Ureter (tissue), 1 donor: ENCODE data around the gene C14orf119. TPM values are rescaled to one million over a fixed set of nuclear protein-coding genes. Genes with fewer than 3 reads are reported as not detected.

ENCODE experiments used
- DNase-seq: peaks from one replicate; pipeline ENCODE4 v3.0.0-alpha.2; 2020; ENCODE audit warnings: low spot score
- total RNA-seq: library from RNA; stranded (reverse); gene quantifications from one replicate; pipeline ENCODE4 v1.2.4, GENCODE V29; 2023
- donor health status: DM: yes; HTN: yes; CAD: no.

C14orf119 gene
- total RNA-seq, 1 donor from 2014 or later, result 40.2 TPM

DNA sequence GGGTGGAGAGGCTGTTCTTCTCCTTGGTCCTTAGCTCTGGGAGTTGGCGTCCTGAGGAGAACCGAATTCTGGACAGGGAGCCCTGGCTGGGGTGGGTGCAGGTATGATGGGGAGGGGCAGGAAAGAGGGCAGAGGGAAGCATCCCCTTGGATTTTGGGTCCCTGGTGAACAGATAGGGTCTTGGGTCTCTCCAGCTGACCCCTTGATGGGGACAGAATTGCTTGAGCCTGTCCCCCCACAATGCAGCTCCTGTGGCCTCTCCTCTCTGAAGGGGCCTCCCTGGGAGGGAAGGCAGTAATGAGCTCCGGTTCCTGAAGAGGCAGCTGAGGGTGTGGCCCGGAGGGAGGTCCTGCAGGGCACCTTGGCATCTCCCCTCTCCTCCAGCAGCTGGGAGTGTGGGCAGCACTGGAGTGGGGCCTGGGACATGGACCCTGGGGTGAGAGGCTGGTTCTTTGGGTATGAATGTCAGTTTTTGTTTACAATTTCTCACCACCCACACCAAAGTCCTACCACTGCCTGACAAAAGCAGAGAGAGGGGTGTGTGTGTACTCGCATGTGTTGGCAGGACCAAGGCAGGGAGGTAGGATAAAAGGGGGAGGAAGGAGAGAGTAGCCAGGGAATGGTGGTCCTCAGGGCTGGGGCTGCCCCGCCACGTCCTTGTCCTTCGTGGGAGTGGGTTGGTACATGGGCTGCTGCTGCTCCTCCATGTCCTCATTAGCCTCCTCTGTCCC, 31.4 kb downstream of the C14orf119 start:
- no peak for DNase-seq

DNA sequence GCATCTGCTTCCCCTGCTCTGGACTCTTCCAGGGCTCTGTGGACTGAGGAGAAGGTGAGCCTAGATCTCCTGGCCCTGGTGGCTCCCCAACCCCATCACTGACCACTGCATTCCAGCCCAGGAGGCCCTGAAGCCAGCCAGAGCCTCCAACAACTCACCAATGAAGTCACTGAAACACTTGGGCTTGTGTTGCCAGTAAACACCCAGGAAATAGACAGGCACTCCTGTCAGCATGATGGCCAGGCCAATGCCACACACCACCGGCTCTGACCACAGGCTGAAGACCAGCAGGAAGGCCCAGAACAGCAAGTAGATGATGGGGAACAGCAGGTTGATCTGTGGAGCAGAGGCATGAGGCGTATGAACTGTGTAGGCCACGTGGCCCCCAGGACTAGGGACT, 32.6 kb downstream of the C14orf119 start:
- no peak for DNase-seq

DNA sequence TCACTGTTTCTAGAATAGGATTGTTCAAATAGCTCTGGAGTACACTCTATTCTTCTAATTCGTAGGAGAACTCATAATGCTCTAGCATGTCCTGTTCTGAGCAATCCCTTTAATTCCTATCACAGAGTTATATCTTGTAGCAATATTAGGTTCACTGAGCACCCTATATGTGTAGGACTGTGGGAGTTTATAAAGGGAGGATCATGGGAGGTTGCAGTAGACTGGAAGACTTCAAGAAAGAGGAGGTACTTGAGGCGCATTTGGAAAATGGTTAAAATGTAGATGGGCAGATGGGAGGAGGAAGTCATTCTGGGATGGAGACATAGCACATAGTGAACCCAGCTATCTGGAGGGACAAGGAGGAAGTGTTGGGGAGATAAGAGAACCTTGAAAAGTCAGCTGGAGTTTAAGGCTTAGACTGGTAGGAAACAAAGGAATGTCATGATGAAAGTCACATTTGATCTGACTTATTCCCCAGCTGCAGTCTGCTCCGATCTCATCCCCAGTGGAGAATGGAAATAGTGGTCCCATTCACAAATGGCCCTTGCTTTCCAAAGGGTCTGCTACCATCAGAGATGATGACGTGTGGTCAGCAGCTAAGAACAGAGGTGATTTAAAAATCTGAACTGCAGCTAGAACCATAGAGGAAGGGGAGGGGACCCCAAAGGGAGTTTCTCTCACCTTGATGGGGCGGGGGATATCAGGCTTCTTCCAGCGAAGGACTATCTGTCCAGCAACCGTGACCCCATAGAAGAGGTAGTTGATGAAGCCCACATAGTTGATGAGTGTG, 33.9 kb downstream of the C14orf119 start:
- DNase-seq, result no peak

DNA sequence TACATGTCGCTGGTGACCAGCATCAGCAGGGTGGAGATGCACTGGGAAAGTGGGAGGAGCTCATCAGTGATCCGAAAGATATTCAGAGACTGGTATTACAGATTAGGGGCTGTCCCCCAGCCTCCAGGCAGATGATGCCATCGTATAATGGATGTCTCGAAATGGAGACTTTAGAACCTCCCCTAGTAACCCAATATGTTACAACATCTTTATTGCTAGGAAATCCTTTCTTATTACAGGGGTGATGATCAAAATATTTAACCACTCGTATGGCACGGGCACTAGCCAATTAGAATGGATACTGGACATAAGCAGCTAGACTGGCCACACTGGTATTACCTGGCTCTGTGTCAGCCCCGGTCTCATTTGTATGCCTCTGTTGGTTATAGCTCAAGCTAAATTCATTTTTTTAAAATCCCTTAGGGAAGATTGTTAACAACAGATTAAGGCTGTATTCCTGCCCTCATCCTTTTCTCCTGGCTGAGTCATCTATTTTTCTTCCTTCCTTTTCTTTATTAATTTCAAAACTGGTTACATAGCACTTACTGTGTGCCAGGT, 34.5 kb downstream of the C14orf119 start:
- DNase-seq, result no peak

DNA sequence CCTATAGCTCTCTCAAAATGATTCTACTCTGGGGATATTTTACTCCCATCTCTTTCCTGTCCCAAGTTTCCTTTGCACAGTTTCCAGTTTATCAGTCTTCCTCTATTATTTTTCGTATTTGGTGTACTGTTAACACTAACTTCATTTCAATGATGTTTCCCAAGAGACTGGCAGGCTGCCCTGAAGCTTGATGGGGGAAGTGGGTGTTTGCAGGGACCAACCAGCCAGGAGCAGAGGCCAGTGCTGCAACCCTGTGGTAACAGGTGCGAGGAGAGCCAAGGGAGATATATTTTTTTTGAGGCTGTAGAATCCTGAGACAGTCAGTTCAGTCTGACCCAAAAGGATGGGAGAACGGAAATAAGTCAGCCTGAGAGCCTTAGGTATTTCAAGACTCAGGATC, 35.6 kb downstream of the C14orf119 start:
- DNase-seq, result no peak

DNA sequence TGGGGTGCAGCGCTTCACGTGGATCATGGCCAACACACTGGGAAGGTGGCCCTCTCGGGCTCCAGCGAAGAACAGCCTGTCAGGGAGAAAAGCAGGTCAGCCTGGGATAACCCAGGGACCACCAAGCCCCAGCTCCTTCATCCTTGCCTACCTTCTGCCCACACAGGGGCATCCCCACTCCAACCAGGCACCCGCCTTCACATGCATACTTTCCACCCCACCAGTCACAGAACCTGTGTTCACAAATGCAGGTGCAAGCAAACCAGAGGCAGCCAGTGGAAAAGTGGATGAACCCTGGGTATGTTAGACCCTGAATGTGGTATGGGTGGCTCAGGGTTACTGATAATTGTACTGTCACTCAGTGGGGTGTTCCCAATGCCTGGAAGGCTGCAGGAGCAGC, 36.2 kb downstream of the C14orf119 start:
- DNase-seq, result no peak

DNA sequence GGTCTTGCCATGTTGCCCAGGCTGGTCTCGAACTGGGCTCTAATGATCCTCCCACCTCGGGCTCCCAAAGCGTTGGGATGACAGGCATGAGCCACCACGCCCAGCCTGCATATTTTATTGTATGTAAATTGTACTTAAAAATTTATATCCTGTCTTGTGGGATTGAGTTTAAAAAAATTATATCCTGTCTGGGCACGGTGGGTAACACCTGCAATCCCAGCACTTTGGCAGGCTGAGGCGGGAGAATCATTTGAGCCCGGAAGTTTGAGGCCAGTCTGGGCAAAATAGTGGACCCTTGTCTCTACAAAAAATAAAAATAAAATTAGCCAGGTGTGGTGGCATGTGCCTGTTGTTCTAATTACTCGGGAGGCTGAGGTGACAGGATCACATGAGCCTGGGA, 37.7 kb downstream of the C14orf119 start:
- no peak for DNase-seq

DNA sequence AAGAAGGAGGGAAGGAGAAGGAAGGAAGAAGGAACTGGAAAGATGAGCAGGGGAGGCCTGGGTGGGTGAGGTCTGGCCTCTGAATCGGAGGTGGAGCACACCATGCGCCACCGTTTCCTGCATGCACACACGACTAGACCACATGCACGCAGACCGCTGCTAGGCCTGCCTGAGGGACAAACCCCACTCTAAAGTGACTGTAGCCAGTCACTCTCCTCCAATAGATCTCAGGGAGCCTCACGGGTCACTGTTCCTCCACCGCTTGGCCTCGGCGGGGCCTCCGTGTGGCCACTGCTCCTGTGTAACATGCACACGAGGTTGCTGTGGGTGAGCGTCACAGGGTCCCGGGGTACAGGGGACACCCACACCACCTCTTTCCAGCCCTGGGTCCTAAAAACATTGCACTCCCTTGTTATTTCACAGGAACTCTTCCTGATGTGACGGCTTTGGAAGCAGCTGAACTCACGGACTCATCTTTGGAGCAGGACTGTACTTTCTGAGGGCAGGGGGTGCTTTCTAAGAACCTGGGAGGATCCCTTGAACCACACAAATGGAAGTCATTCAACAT, 41.3 kb downstream of the C14orf119 start:
- no peak for DNase-seq

DNA sequence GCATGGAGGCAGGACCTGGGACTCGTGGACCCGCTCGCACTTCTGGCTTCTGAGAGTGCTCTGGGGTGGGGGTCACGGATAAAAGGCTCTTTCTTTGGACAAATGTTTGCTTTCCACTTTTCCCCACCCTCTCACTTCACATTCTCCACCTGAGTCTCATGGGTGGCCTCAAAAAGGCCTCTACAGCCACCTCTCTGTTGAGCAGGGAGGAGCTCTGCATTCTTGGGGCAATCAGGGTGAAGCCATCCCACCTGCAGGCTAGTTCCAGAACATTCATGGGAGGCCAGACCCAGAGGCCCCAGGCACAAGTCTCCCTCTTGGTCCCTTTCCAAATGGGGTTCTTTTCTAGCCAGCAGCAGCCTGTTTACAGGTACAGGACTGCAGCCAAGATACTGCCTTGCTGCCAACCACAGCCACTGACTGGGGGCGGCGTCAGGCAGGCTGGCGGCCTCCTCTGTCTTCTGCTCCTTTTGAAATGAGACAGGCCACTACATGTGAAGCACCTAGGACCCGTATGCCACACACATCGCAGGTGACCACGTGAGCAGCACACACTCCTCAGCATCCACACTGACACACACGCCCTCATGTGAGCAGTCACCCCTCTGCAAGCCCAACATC, 42.0 kb downstream of the C14orf119 start:
- no peak for DNase-seq

DNA sequence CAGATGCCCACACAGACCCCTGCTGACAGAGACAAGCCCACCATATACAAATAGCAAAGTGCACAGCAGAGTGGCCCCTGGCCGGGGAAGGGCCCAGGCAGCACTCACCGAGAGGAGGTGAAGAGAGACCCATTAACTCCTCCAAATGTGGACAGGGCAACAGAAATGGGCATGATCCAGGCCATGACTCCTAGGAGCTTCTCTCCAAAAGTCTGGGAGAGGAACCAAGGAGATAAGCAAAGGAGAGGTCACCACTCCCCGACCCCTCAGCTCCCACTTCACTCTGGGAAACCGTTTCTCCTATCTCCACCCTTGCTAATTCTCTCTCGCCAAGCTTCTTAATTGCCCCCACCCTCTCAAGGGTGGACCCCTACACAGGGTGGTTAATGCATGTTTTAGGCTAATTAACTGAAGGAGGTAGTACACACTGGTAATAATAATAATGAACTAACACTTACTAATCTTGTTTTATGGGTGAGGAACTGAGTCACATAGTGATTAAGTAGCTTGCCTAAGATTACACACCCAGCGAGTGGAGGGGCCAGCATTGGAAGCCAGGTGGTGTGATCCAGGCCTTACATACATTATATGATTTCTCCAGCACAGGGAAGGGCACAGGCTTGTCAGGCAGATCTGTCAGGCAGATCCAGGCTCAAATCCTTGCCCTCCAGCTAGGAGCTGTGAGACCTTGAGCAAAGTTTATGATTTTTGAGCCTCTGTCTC, 42.7 kb downstream of the C14orf119 start:
- DNase-seq, result no peak

DNA sequence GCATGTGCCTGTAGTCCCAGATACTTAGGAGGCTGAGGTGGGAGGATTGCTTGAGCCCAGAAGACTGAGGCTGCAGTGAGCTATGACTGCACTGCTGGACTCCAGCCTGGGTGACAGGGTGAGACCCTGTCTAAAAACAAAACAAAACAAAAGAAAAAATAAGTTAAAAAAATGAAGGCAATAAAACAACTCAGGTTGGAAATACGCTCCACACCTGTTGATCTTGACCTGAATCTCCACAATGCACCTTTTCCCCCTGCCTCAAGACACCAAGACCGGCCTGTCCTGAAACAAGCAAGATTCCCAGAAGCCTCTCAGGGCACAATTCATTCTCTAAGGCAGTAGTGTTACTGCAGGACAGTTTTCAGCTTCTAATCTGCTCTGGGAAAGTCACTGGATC, 44.6 kb downstream of the C14orf119 start:
- DNase-seq, result no peak

DNA sequence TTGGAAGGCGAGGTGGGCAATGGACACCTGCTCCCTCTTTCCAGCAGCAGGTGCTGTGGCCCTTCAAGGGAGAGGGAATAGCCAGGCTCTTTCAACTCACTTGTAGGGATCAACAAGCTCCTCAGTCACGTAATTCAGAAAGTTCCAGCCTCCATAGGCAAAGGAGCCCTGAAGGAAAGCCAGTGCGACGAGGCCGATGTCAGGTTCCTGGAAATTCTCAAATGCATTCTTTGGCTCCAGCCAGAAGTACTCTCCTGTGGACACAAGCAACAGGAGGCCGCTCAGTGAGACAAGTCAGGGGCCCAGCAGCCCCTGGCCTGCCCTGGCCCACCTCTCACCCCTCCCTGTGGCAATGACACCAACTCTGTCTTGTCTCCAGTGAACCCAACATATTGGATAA, 45.1 kb downstream of the C14orf119 start:
- DNase-seq, result no peak

DNA sequence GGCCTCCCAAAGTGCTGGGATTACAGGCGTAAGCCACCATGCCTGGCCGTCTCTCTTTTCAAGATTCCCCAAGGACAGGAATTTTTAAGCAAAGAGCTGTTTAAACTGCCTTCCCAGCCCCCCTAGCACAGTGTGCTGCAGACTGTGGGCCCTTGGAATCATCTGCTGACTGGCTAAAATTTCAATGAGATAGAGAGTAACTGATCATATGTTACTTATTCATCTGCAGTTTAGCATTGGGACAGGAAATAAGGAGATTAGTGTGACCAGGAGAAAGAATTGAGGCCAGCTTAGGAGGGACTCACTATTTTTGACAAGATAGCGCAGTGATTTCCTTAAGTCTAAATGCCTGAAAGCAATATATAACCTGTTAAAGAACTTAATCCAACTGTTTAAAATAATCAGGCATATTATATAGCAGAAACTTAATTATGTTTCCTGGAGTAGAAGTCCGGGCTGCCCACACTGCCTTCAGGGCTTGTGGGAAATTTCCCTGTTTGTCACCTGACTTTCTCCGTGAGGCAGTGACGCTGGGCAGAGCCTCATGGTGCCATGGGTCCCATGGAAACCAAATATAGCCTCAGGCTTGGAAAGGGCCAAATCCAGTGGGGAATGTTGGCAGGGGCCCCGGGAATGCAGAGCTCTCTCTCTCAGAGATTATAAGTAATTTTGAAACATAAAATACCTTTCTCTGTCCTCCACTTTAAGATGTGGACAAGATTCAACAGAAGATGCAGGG, 46.6 kb downstream of the C14orf119 start:
- DNase-seq, result peak; percentile 72

DNA sequence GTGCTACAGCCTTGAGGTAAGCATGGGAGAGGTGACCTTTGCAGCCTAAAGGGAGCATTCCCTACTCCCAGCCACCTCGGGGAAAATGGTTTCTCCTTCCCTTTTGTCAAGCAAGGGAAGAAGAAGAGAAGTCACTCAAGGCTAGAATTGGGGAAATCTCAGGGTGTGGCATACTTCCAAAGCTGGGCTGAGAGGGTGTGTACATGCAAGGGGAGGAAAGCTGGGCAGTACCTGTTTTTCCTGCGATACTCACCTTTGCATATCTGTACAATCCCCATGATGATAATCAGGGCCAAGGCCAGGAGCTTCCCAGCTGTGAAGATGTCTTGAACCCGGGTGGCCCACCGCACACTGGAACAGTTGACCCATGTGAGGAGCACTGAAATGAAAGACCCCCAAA, 47.5 kb downstream of the C14orf119 start:
- no peak for DNase-seq

DNA sequence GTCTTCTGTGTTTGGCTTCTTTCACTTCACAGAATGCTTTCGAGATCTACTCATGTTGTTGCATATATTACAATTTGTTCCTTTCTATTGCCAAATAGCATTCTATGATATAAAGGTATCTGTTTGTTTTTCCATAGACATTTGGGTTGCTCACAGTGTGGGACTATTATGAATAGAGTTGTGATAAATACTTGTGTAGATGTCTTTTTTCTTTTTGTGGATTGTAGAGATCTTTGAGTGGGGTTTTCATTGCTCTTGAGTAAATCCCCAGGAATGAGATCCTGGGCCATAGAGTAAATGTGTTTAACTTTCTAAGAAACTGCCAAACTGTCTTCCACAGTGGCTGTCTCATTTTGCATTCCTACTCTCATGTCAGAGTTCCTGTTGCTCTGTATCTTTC, 48.6 kb downstream of the C14orf119 start:
- DNase-seq, result no peak

DNA sequence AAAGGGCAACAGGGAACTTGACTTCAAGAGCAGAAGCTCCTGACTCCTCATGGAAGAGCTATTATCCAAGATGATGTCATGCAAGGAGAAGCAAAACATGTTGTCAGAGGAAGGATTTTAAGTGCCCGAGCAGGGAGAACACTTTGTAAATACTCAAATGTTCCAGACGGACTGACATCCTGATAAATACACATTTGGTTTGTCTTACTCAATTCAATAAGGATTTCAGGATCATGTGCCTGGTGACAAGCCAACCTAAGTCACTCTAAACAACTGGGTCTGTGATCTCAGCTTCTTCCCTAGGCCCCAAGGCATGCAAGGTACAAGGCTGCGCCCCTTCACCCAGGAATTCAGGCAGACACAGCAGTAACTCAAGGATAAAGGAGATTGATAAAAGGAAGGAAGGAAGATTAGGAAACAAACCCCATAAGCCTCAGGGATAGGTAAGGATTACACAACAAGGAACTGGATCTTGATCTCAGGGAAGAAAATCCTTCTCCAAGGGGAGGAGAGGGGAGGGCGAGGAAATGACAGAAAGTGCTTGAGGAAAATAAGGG, 50.6 kb downstream of the C14orf119 start:
- no peak for DNase-seq

DNA sequence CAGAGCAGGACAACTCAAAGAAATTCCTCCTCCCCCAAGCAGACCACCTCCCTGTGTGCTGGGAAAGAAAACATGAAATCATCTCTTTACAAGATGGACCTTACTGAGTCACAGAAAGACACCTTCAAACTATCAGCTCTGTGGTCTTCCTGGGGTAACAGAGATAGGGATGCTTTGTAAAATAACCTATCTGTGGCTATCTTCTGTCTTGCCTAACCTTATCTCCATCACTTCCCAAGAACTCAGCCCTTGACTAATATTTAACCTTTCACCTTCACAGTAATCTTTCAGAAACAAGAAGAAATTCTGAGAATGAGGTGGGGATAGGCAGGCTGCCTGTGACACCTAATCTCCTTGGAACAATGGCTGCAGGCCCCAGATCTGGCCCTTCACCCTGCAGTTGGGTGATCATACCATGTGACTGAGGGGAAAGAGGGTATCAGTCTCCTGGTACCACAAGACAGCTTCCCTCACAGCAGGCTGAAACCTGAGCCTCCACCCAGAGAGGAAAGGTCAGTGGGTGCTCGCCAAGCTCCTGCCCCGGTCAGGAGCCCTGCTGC, 51.1 kb downstream of the C14orf119 start:
- no peak for DNase-seq

DNA sequence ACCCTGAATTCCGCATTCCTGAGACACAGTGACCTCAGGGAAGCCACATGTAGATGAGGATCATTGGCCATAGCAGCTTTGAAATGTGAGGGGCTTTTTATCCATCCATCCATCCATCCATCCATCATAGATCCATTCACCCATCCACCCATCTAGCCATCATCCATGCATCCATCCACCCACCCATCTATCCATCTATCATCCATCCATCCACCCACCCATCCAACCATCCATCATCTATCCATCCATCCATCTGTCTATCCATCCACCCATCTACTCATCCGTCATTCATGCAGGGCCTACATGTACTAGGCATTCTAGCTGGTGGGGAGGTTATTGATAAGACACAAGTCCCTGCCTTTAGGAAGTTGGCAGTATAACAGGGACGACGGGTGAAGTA, 51.7 kb downstream of the C14orf119 start:
- no peak for DNase-seq

DNA sequence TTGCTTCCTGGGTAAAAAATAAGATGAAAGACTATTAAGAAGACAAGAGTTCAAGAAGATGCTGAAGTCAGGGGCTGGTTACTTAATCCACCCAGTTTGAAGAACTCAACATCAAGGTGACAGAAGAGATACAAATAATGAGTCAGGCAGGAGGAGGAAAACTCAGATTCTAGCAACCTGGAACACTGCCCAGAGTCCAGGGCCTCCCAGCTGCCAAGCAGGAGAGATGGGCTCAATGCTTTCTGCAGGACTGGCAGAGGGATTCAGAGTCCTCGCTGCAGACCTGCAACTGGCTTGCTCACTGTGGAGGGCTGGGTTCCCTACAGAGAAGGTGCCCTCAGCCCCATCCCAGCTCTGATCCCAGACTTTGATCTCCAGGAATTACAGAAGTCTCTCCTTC, 52.4 kb downstream of the C14orf119 start:
- DNase-seq, result no peak

DNA sequence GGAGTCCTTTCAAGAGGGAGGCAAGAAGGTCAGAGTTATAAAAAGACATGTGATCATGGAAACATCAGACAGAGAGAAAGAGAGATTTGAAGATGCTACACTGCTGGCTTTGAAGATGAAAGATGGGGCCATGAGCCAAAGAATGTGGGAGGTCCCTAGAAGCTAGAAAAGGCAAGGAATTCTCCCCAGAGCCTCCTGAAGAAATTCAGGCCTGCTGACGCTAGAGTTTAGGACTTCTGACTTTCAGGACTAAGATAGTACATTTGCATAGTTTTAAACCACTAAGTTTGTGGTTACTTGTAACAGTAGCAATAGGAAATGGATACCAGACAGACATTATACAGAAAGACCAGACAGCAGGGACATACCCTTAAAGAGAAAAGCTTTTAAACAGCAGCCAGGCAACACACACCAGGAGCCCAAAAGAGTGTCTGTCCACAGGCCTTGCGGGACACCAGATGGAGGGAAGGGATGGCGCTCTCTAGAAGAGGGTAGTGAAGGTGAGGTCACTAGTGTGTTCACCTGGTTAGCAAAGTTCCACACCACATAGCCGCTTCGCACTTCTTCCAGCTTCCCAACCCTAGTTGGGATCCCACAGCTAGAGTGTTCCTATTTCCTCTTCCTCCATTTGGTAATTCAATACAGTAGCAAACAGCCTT, 53.4 kb downstream of the C14orf119 start:
- no peak for DNase-seq
